Lower leg skin (tissue), 4 donors: Measurements from ENCODE around the gene C22orf23. TPM values are rescaled to one million over a fixed set of nuclear protein-coding genes. Genes with fewer than 3 reads are reported as not detected.

Experiments used
- DNase-seq, 2 donors: peaks; one replicate each; pipeline ENCODE4 v3.0.0-alpha.2; 2019; ENCODE audit warnings: low spot score in 2 of 2
- H3K4me3 ChIP-seq: fragments of 200-600 bp; sonication (generic); 2 replicates; pipeline ENCODE4 v1.5.1; 2017; ENCODE audit warnings: mild to moderate bottlenecking, low read depth; ENCODE audit not compliant: poor library complexity, severe bottlenecking
- CTCF ChIP-seq, 3 donors: fragments of 450-650 bp; IDR thresholded peaks; one replicate each; pipeline ENCODE4 v1.5.1; 2016; ENCODE audit warnings: antibody characterized with exemption in 3 of 3, mild to moderate bottlenecking in 3 of 3, moderate library complexity in 2 of 3
- POLR2A ChIP-seq, 2 donors: fragments of 450-650 bp; IDR thresholded peaks; one replicate each; pipeline ENCODE4 v1.6.1; 2016 to 2017; ENCODE audit warnings: antibody characterized with exemption in 2 of 2, mild to moderate bottlenecking in 1 of 2, moderate library complexity in 1 of 2
- WGBS, 2 donors: methylation state at CpG; one replicate each; pipeline ENCODE4 v1.1.5; 2018; 5-methylcytosine and 5-hydroxymethylcytosine counted together
- intact Hi-C: fragments of 100-400 bp; cut with DNase I; formaldehyde crosslinking; loops from one replicate; pipeline ENCODE4 v1.15.0; 2023; ENCODE audit warnings: low total_unique reads
- total RNA-seq, 4 donors: library from RNA; depleted of rRNA; stranded (reverse); fragments of >200 nt; gene quantifications; one replicate each; pipeline ENCODE4 v1.1.0, GENCODE V29; 2016

Gene C22orf23
- total RNA-seq, 4 donors from 2014 or later, result not detected

GRCh38 chr22:37996079-37996478 lies 42.7 kb upstream of the C22orf23 start:
- TF ChIP-seq CTCF (IDR thresholded peaks at IDR 0.05) (no peak), POLR2A (IDR thresholded peaks at IDR 0.05) (no peak)
- 19 to 21% methylated on average over 4 of the region's 4 CpGs for WGBS, 2 donors
- no peak overlapping the region for H3K4me3 ChIP-seq
- intact Hi-C loops, result no loop called here
- DNase-seq, result no peak

GRCh38 chr22:37995460-37995859 lies 42.1 kb upstream of the C22orf23 start:
- no peak overlapping the region for H3K4me3 ChIP-seq
- intact Hi-C loops, result no loop called here
- TF ChIP-seq CTCF (IDR thresholded peaks at IDR 0.05) (no peak), POLR2A (IDR thresholded peaks at IDR 0.05) (no peak)
- 87 to 88% methylated on average over 4 of the region's 4 CpGs for WGBS, 2 donors
- no peak for DNase-seq

DNA sequence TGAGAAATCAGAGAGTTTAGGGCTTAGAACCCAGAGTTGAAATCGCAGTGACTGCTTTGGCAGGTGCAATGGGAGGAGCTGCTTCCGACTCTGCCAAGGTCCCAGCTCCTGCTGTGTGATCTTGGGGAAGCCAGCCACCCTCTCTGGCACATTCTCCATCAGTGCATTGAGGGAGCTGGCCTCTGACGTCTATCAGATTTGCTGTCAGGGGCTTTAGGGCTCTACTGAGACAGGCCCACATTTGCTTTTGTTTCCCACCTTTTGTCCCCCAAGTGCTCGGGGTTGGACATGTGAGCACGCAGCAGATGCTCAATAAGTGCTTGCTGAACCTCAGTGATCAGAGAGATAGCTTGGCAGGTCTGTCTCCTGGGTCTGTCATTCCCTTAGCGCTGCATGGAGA lies 41.6 kb upstream of the C22orf23 start:
- intact Hi-C loops, result no loop called here
- no peak for TF ChIP-seq CTCF (IDR thresholded peaks at IDR 0.05)
- no peak for TF ChIP-seq POLR2A (IDR thresholded peaks at IDR 0.05)
- no peak for DNase-seq

GRCh38 chr22:37994049-37994448 lies 40.6 kb upstream of the C22orf23 start:
- TF ChIP-seq CTCF (IDR thresholded peaks at IDR 0.05), result no peak
- no peak for TF ChIP-seq POLR2A (IDR thresholded peaks at IDR 0.05)
- DNase-seq, result no peak
- WGBS, 2 donors, result 83 to 85% methylated on average over 6 of the region's 6 CpGs
- intact Hi-C loops, result no loop called here
- H3K4me3 ChIP-seq, result no peak overlapping the region

More for the DNA sequence above, 41.6 kb upstream of the C22orf23 start:
- no peak overlapping the region for H3K4me3 ChIP-seq
- 86 to 90% methylated on average over 6 of the region's 6 CpGs for WGBS, 2 donors

DNA sequence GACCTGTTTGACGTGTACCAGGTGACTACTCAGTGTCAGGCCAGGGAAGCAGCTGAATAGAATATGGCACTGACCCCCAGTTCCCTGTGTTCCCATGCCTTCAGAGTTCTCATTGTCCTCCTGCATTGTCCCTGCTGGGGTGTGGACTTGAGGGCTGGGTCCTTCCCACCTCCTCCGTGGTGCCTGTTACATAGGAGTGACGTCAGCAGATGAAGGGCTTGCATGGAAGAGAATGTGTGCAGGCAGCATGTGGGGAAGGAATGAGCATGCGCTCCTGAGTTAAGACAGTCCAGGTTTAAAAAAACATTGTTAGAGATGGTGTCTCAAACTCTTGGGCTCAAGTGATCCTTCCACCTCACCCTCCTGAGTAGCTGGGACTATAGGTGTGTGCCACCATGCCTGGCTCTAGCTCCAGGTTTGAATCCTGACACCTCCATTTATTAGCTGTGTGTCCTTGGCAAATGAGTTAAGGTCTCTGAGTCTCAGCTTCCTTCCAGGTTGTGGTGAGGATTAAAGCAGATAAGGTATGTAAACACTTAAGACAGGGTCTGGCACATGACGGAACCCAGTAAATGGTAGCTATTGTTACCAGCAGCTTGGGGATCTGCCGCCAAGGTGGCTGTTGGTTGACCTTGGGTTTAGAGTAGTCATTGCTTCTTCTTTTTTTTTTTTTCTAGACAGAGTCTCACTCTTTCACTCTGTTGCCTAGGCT lies 38.5 kb upstream of the C22orf23 start:
- H3K4me3 ChIP-seq, result no peak overlapping the region
- no peak for DNase-seq
- WGBS, 2 donors, result 67 to 75% methylated on average over 6 of the region's 6 CpGs
- TF ChIP-seq POLR2A (IDR thresholded peaks at IDR 0.05) (no peak), CTCF (IDR thresholded peaks at IDR 0.05) (no peak)
- intact Hi-C loops, result no loop called here

GRCh38 chr22:37990862-37991261 lies 37.5 kb upstream of the C22orf23 start:
- TF ChIP-seq CTCF (IDR thresholded peaks at IDR 0.05) (no peak), POLR2A (IDR thresholded peaks at IDR 0.05) (no peak)
- intact Hi-C loops, result no loop called here
- H3K4me3 ChIP-seq, result no peak overlapping the region
- no peak for DNase-seq
- WGBS, 2 donors, result 86 to 88% methylated on average over 7 of the region's 7 CpGs
